Activated CD8-positive, alpha-beta T cell treated with anti-CD3 and anti-CD28 coated beads, Interleukin-2, amount 10 ng/mL, durations not matched to agents 7 days and 5 days (primary cell): Measurements from ENCODE around the gene HAS3. TPM values are rescaled to one million over a fixed set of nuclear protein-coding genes. Genes with fewer than 3 reads are reported as not detected.
A peak's percentile ranks its signal among the peaks of the same experiment; 100 is the strongest.

Experiments used
- ATAC-seq: fragments of 150-1000 bp; cut with Tn5 transposase; one replicate; pipeline ENCODE4 v1.10.0; 2021; ENCODE audit warnings: moderate library complexity
- CTCF ChIA-PET: fragments of 350-600 bp; sonication (Branson Sonifier 250); formaldehyde crosslinking; loops from one replicate; lab custom pipeline; 2021; ENCODE audit warnings: antibody characterized with exemption; lab: Charles Lee
- POLR2A ChIA-PET: fragments of 350-600 bp; sonication (Branson Sonifier 250); formaldehyde crosslinking; loops from one replicate; lab custom pipeline; 2021; ENCODE audit warnings: antibody characterized with exemption; lab: Charles Lee
- DNase-seq: peaks from one replicate; pipeline ENCODE4 v3.0.0-alpha.2; 2020
- H3K27ac Mint-ChIP-seq: one replicate; pipeline ENCODE4 v1.8.0; 2021; ENCODE audit warnings: mild to moderate bottlenecking, mixed read lengths
- H3K27me3 Mint-ChIP-seq: one replicate; pipeline ENCODE4 v1.8.0; 2021; ENCODE audit warnings: low read depth, mixed read lengths
- H3K36me3 Mint-ChIP-seq: one replicate; pipeline ENCODE4 v1.8.0; 2021; ENCODE audit warnings: low read depth, mixed read lengths
- H3K4me1 Mint-ChIP-seq: one replicate; pipeline ENCODE4 v1.8.0; 2021; ENCODE audit warnings: low read depth, mixed read lengths
- H3K4me3 Mint-ChIP-seq: one replicate; pipeline ENCODE4 v1.8.0; 2021; ENCODE audit warnings: mild to moderate bottlenecking, mixed read lengths
- H3K9me3 Mint-ChIP-seq: one replicate; pipeline ENCODE4 v1.8.0; 2022; ENCODE audit warnings: mixed read lengths; ENCODE audit not compliant: insufficient read depth
- total RNA-seq, 2 experiments: library from RNA; stranded (reverse); gene quantifications; one replicate each; pipeline ENCODE4 v1.2.3, GENCODE V29; 2021

The HAS3 gene
- total RNA-seq, 2 experiments from 2014 or later = 0.44 to 0.47 TPM

DNA sequence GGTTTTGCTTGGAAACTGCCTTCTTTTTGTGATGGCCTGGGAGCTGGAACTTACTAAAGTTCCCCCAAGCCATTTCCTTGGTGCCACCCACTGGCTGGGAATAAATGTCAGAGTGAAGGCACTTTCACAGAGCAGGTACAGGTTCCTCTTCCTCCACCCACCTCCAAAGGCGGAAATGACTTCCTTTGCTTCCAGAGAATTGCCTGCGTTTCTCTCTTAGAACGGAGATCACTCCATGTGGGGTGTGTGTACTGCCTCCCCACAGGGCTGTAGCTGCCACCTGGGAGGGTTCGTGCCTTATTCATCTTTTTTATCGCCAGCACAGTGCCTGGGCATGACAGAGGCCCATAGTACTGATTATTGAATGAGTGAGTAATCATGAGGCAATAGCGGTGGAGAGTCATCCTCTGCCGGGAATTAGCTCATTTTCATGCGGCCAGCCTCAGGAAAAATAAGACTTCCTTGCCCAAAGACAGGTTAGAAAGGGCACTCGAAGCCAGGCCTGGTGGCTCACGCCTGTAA, 32.2 kb upstream of the HAS3 start:
- CTCF ChIA-PET = no interaction called here
- Mint-ChIP-seq H3K9me3 (no peaks in the 10 kb centered on the region), H3K36me3 (no peaks in the 10 kb centered on the region), H3K4me1 (no peaks in the 10 kb centered on the region), H3K27me3 (no peaks in the 10 kb centered on the region), H3K4me3 (no peak overlapping the region), H3K27ac (no peak overlapping the region)
- DNase-seq = no peak
- ATAC-seq = no peak
- POLR2A ChIA-PET = interaction anchor here (0.6 kb wide), 1 partner anchor 36 kb away, joined by 3 read pairs; no protein-coding TSS in a partner anchor

- no peak overlapping the region for H3K27ac Mint-ChIP-seq
- no peak overlapping the region for H3K4me3 Mint-ChIP-seq
- no peak for DNase-seq
- no peaks in the 10 kb centered on the region for H3K36me3 Mint-ChIP-seq
- no peaks in the 10 kb centered on the region for H3K4me1 Mint-ChIP-seq
- ChIA-PET POLR2A (no interaction called here), CTCF (no interaction called here)
- no peaks in the 10 kb centered on the region for H3K27me3 Mint-ChIP-seq
- no peak for ATAC-seq
- no peaks in the 10 kb centered on the region for H3K9me3 Mint-ChIP-seq
Observed at GRCh38 chr16:69077251-69077650, 28.2 kb upstream of the HAS3 start.

GRCh38 chr16:69078073-69078472, 27.4 kb upstream of the HAS3 start:
- H3K27me3 Mint-ChIP-seq = no peaks in the 10 kb centered on the region
- no peak overlapping the region for H3K4me3 Mint-ChIP-seq
- CTCF ChIA-PET = no interaction called here
- POLR2A ChIA-PET = no interaction called here
- H3K27ac Mint-ChIP-seq = no peak overlapping the region
- ATAC-seq (no peak), DNase-seq (no peak)
- no peaks in the 10 kb centered on the region for H3K9me3 Mint-ChIP-seq
- H3K4me1 Mint-ChIP-seq = no peaks in the 10 kb centered on the region
- no peaks in the 10 kb centered on the region for H3K36me3 Mint-ChIP-seq

DNA sequence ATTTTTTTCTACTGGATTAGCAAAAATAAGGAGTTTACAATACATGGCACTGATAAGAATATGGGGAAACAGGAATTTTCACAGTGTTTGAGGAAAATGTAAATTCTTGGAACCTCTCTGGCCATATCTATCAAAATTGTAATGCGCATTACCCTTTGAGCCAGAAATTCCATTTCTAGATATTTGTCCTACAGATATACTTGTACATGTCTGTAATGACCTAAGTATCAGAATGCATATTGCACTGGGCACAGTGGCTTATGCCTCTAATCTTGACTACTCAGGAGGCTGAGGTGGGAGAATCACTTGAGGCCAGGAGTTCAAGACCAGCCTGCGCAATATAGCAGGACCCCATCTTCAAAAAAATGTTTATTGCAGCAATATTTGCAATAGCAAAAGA, 25.8 kb upstream of the HAS3 start:
- Mint-ChIP-seq H3K27ac (no peak overlapping the region), H3K4me1 (no peaks in the 10 kb centered on the region), H3K27me3 (no peaks in the 10 kb centered on the region), H3K4me3 (no peak overlapping the region), H3K36me3 (peaks cover 2% of the 10 kb centered on the region), H3K9me3 (no peaks in the 10 kb centered on the region)
- ChIA-PET CTCF (no interaction called here), POLR2A (no interaction called here)
- ATAC-seq = no peak
- DNase-seq = no peak

DNA sequence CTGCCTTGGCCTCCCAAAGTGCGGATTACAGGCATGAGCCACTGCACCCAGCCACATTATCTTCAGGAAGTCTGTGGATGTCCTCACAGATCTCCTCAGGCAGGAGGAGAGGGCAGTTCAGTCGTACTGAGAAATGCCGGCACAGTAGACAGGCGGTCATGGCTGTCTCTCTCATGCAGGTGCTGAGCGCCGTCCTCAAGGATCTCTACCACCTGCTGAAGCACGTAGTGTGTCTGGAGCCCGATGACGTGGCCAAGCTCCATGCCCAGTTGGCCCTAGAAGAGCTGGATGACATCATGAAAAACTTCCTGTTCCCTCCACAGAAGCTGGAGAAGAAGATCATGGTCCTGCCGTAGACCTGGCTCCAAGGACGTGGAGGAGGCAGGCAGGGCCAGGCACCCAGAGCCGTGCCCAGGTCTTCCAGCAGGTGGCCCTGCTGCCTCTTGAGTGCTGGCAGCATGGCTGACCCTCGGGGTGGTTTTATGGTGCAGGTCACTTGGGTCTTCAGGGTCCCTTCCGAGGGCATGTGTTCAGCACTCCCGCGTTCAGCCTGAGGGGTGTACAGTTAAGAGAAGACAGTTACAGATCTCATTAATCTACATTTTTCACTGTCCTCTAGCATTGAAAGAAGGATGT, 22.0 kb upstream of the HAS3 start:
- H3K4me1 Mint-ChIP-seq = peaks cover 7% of the 10 kb centered on the region
- ATAC-seq = peak; percentile 51
- H3K9me3 Mint-ChIP-seq = no peaks in the 10 kb centered on the region
- H3K27ac Mint-ChIP-seq = no peak overlapping the region
- peaks cover 7% of the 10 kb centered on the region for H3K36me3 Mint-ChIP-seq
- H3K4me3 Mint-ChIP-seq = no peak overlapping the region
- POLR2A ChIA-PET = no interaction called here
- DNase-seq = no peak
- CTCF ChIA-PET = no interaction called here
- no peaks in the 10 kb centered on the region for H3K27me3 Mint-ChIP-seq

DNA sequence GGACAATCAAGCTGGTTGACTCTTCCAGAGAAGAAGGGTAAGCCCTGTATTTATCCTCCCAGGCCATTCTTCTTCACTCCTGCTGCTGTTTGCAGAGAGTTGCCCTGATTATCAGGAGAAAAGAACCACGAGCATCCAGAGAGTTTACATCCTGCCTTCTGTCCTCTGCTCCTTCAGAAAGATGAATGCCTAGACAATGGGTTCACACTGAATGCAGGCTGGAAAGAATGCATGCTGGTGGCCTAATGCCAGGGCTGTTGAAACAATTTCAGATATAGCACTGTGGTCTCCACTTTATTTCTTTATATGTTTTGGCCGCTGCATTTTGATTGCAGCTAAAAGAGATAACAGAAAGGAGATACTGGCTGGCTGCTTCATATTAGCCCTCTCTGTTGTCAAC, 21.2 kb upstream of the HAS3 start:
- DNase-seq = no peak
- no peak overlapping the region for H3K27ac Mint-ChIP-seq
- H3K27me3 Mint-ChIP-seq = no peaks in the 10 kb centered on the region
- H3K4me1 Mint-ChIP-seq = peaks cover 15% of the 10 kb centered on the region
- H3K36me3 Mint-ChIP-seq = peaks cover 7% of the 10 kb centered on the region
- CTCF ChIA-PET = interaction anchor here (0.9 kb wide), 1 partner anchor 237 kb away, joined by 4 read pairs; no protein-coding TSS in a partner anchor
- H3K9me3 Mint-ChIP-seq = no peaks in the 10 kb centered on the region
- no peak overlapping the region for H3K4me3 Mint-ChIP-seq
- POLR2A ChIA-PET = no interaction called here
- ATAC-seq = no peak

DNA sequence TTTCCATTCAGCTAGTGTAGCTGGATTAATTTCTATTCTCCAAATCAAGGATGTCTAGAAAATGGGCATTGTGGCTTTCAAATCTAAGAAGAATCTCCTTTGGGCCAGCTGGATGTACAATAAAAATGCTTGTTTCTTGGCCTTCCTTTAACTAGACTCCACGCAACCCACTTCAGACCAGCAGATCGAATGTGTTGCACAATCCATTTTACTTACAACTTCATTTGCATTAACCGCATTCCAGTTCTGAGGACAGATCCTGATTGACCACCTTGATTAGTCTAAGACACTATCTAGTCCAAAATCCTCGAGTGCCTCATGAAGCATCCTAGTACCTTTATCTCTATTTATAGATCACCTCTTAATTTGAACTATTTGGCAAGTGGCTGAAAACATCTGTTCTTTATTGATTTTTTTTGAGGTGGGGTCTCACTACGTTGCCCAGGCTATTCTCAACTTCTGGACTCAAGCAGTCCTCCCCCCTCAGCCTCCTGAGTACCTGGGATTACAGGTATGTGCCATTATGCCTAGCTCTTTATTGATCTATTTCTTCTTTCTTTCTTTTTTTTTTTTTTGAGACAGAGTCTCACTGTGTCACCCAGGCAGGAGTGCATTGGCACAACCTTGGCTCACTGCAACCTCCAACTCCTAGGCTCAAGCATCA, 20.3 kb upstream of the HAS3 start:
- peaks cover 16% of the 10 kb centered on the region for H3K4me1 Mint-ChIP-seq
- CTCF ChIA-PET = interaction anchor here (0.9 kb wide), 1 partner anchor 238 kb away, joined by 4 read pairs; no protein-coding TSS in a partner anchor
- H3K36me3 Mint-ChIP-seq = peaks cover 7% of the 10 kb centered on the region
- no peak for DNase-seq
- H3K4me3 Mint-ChIP-seq = no peak overlapping the region
- no peaks in the 10 kb centered on the region for H3K27me3 Mint-ChIP-seq
- POLR2A ChIA-PET = no interaction called here
- no peaks in the 10 kb centered on the region for H3K9me3 Mint-ChIP-seq
- no peak overlapping the region for H3K27ac Mint-ChIP-seq
- ATAC-seq = no peak

DNA sequence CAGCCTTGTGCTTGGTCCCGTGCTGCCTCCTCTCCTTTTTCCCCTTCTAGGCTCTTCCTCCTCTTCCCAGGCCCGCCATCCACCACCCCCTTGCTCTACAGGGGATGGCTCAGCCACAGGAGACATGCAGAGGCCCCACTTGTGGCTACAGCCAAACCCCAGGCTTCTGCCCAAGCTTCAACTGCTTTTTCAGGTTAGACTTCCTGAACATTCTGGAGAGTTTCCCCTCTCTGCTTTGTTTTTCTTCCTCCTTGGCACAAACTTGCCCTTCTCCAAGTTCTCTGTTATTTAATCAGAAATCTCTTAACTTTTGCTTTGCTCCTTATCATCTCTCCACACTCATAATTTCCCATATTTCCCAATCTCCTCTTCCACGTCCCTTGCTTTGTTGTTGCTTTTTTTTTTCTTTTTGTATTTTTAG, 18.3 kb upstream of the HAS3 start:
- ATAC-seq = no peak
- DNase-seq = no peak
- POLR2A ChIA-PET = no interaction called here
- CTCF ChIA-PET = no interaction called here
- Mint-ChIP-seq H3K36me3 (peaks cover 7% of the 10 kb centered on the region), H3K27me3 (no peaks in the 10 kb centered on the region), H3K4me3 (no peak overlapping the region), H3K9me3 (no peaks in the 10 kb centered on the region), H3K4me1 (peaks cover 16% of the 10 kb centered on the region), H3K27ac (peak overlapping the region; percentile 12)

DNA sequence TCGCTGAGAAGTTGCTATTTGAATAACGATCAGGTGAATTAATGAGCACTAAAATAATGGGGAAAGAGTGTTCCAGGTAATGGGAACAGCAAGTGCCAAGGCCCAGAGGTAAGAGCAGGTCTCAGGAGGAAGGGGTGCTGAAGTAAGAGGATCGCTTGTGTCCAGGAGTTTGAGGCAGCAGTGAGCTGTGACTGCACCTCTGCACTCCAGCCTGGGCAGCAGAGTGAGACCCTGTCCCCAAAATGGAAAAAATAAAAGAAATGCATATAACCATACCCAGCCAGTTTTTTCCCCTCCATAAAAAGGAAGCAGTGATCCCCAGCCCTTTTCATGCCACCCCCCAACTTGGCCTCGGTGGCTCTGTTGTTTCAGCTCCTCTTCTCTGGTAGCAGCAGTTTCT, 16.8 kb upstream of the HAS3 start:
- no peaks in the 10 kb centered on the region for H3K27me3 Mint-ChIP-seq
- DNase-seq (no peak), ATAC-seq (no peak)
- ChIA-PET CTCF (interaction anchor here (0.8 to 1.5 kb wide), 3 partner anchors 23 to 31 kb away, joined by 3 to 4 read pairs (median 3); no protein-coding TSS in a partner anchor), POLR2A (no interaction called here)
- H3K27ac Mint-ChIP-seq = no peak overlapping the region
- H3K4me1 Mint-ChIP-seq = peaks cover 16% of the 10 kb centered on the region
- H3K4me3 Mint-ChIP-seq = no peak overlapping the region
- H3K36me3 Mint-ChIP-seq = peaks cover 7% of the 10 kb centered on the region
- H3K9me3 Mint-ChIP-seq = no peaks in the 10 kb centered on the region

- H3K27me3 Mint-ChIP-seq = no peaks in the 10 kb centered on the region
- H3K36me3 Mint-ChIP-seq = peaks cover 6% of the 10 kb centered on the region
- H3K4me1 Mint-ChIP-seq = peaks cover 16% of the 10 kb centered on the region
- peak; percentile 69 for ATAC-seq
- ChIA-PET CTCF (interaction anchor here (0.8 to 1.5 kb wide), 4 partner anchors 22 to 36 kb away, joined by 3 to 4 read pairs (median 4); no protein-coding TSS in a partner anchor), POLR2A (no interaction called here)
- H3K27ac Mint-ChIP-seq = no peak overlapping the region
- H3K9me3 Mint-ChIP-seq = no peaks in the 10 kb centered on the region
- H3K4me3 Mint-ChIP-seq = no peak overlapping the region
- peak; percentile 28 for DNase-seq
Observed at GRCh38 chr16:69089091-69089910, 16.2 kb upstream of the HAS3 start.

- peaks cover 4% of the 10 kb centered on the region for H3K4me1 Mint-ChIP-seq
- DNase-seq (no peak), ATAC-seq (no peak)
- no peak overlapping the region for H3K4me3 Mint-ChIP-seq
- CTCF ChIA-PET = no interaction called here
- no peaks in the 10 kb centered on the region for H3K36me3 Mint-ChIP-seq
- H3K27me3 Mint-ChIP-seq = no peaks in the 10 kb centered on the region
- POLR2A ChIA-PET = no interaction called here
- no peaks in the 10 kb centered on the region for H3K9me3 Mint-ChIP-seq
- H3K27ac Mint-ChIP-seq = no peak overlapping the region
Observed at GRCh38 chr16:69093974-69094373, 11.5 kb upstream of the HAS3 start.
